Measurements from ENCODE around the gene PYM1. TPM values are rescaled to one million over a fixed set of nuclear protein-coding genes. Genes with fewer than 3 reads are reported as not detected.

The PYM1 gene
- total and polyA plus RNA-seq, 2 of the 8 experiments (the other 6 are each of a cell fraction or from before 2014, with no cell fraction given) = 38.7 to 58.5 TPM

GRCh38 chr12:55908726-55909512, 18.8 kb downstream of the PYM1 start:
- no peak overlapping the region for H2AFZ ChIP-seq (ENCODE audit: low read length)
- H3K36me3 ChIP-seq (ENCODE audit: control insufficient read depth in 2 of 4, insufficient read depth in 4 of 4, low read length in 3 of 4) = peaks cover 0 to 8% (median 0%) of the 10 kb centered on the region in 4 experiments; a peak in 2 of 8 replicates
- H3K23ac ChIP-seq (ENCODE audit: insufficient read length) = no peak overlapping the region
- no peaks in the 10 kb centered on the region; the same call in 1 of the 2 replicates for H3K79me1 ChIP-seq (ENCODE audit: low read depth, low read length)
- H3K27me3 ChIP-seq (replicated peaks in 1 of 4; ENCODE audit: control insufficient read depth in 3 of 4, extremely low read depth in 1 of 4, insufficient read depth in 3 of 4, low read length in 3 of 4) = no peaks in the 10 kb centered on the region
- no peak overlapping the region for H2BK5ac ChIP-seq (ENCODE audit: low read depth, low read length)
- H3K4me2 ChIP-seq (ENCODE audit: insufficient read depth in 1 of 2, low read depth in 2 of 2, low read length in 2 of 2) = no peak overlapping the region
- H3K18ac ChIP-seq (ENCODE audit: extremely low read depth, low read length) = no peak overlapping the region
- no peak overlapping the region for H3K27ac ChIP-seq (ENCODE audit: low read depth, low read length)
- TF ChIP-seq NRF1 (IDR thresholded peaks at IDR 0.05; ENCODE audit: low read depth, low read length) = no peak
- no peak for TF ChIP-seq RFX5 (IDR thresholded peaks at IDR 0.05; ENCODE audit: borderline replicate concordance, low read depth, low read length)
- no peak for TF ChIP-seq TCF12 (IDR thresholded peaks at IDR 0.05; ENCODE audit: low read depth, low read length)
- TF ChIP-seq E2F6 (IDR thresholded peaks at IDR 0.05) = no peak
- no peak for TF ChIP-seq TBP (IDR thresholded peaks at IDR 0.05; ENCODE audit: low read depth, low read length)
- TF ChIP-seq CEBPB (IDR thresholded peaks at IDR 0.05; ENCODE audit: low read depth, low read length) = no peak
- no peak for TF ChIP-seq EZH2 (IDR thresholded peaks at IDR 0.05; ENCODE audit: low read depth, low read length, severe bottlenecking)
- no peak for TF ChIP-seq BRCA1 (IDR thresholded peaks at IDR 0.05; ENCODE audit: low read depth, low read length)
- no peak for TF ChIP-seq TAF1 (IDR thresholded peaks at IDR 0.05; ENCODE audit: low read depth, low read length)
- TF ChIP-seq MAFK (IDR thresholded peaks at IDR 0.05; ENCODE audit: low read depth, low read length) = no peak
- TF ChIP-seq YY1 (IDR thresholded peaks at IDR 0.05; ENCODE audit: low read depth, low read length) = no peak
- H4K8ac ChIP-seq (ENCODE audit: extremely low read depth, insufficient read depth, low read length) = no peak overlapping the region
- H4K91ac ChIP-seq (replicated peaks; ENCODE audit: insufficient read length, low read length) = no peak overlapping the region
- FAIRE-seq = no peak
- peaks cover 3 to 4% of the 10 kb centered on the region in 2 experiments for H4K20me1 ChIP-seq (replicated peaks in 1 of 2; ENCODE audit: control insufficient read depth in 1 of 2, insufficient read depth in 2 of 2, low read length in 2 of 2)
- no peaks in the 10 kb centered on the region for H3K23me2 ChIP-seq (ENCODE audit: low read depth, low read length)
- no peak overlapping the region for H3K56ac ChIP-seq (replicated peaks; ENCODE audit: insufficient read length, low read depth, low read length)
- ChIA-PET CTCF (ENCODE audit: partially characterized antibody) (interaction anchor here (2.2 kb wide), 1 partner anchor 21 kb away, joined by 5 read pairs; no protein-coding TSS in a partner anchor), POLR2A (ENCODE audit: partially characterized antibody) (no interaction called here)
- no peak overlapping the region for H2BK15ac ChIP-seq (ENCODE audit: low read length)
- no peak overlapping the region for H3K14ac ChIP-seq (ENCODE audit: insufficient read length)
- H3K4me1 ChIP-seq (replicated peaks in 1 of 4; ENCODE audit: control insufficient read depth in 3 of 4, insufficient read depth in 4 of 4, low read length in 3 of 4) = no peaks in the 10 kb centered on the region
- H2BK120ac ChIP-seq (replicated peaks; ENCODE audit: low read depth, low read length) = no peak overlapping the region
- no peak overlapping the region for H4K5ac ChIP-seq (ENCODE audit: insufficient read length, low read depth, low read length)
- H3K4ac ChIP-seq (replicated peaks; ENCODE audit: insufficient read length, low read depth, low read length) = no peak overlapping the region
- 91% methylated on average over 8 of the region's 8 CpGs; no CpG with 5 or more reads in 1 of the 2 experiments for WGBS, 2 experiments (ENCODE audit: extremely low coverage in 1 of 2, insufficient coverage in 1 of 2, insufficient read length in 1 of 2, insufficient replicate concordance in 2 of 2, low coverage in 1 of 2, low lambda C conversion rate in 2 of 2, missing lambda C conversion rate in 1 of 2)
- peaks cover 0 to 13% of the 10 kb centered on the region in 2 experiments; a peak in 2 of 4 replicates for H3K79me2 ChIP-seq (ENCODE audit: control insufficient read depth in 1 of 2, insufficient read depth in 2 of 2, low read length in 2 of 2)
- H3K9ac ChIP-seq (replicated peaks in 1 of 4; ENCODE audit: extremely low read depth in 1 of 4, low read depth in 3 of 4, low read length in 3 of 4) = no peak overlapping the region
- H3K4me3 ChIP-seq (ENCODE audit: extremely low read depth in 1 of 4, insufficient read depth in 2 of 4, low read depth in 3 of 4, low read length in 4 of 4) = no peak overlapping the region
- H2BK12ac ChIP-seq (ENCODE audit: low read depth, low read length) = 0 out of 2 replicates have a peak overlapping the region, but pooled peaks have one; percentile 81
- no peak overlapping the region for H2BK20ac ChIP-seq (ENCODE audit: low read length)
- no peaks in the 10 kb centered on the region for H3K9me3 ChIP-seq (ENCODE audit: insufficient read depth in 2 of 2, low read depth in 1 of 2, low read length in 1 of 2)
- DNase-seq (ENCODE audit: low read depth in 1 of 2, low spot score in 2 of 2) = no peak
- H2AK5ac ChIP-seq (ENCODE audit: low read depth, low read length) = no peak overlapping the region

All from H1 (cell line).